GM19328 (cell line): ENCODE data around the gene THSD8.

Experiments used
- ATAC-seq: cut with Tn5 transposase; IDR thresholded peaks from one replicate; pipeline ENCODE4 v1.9.1; 2021; ENCODE audit warnings: mild to moderate bottlenecking, moderate library complexity; ENCODE audit not compliant: unreplicated experiment

Gene THSD8

GRCh38 chr19:12801466-12802266, at the start of gene THSD8, which contains the start of gene PRDX2:
THSD8 (plus strand) TSS chr19:12802069; CDS start chr19:12802072, 3 bp downstream.
PRDX2 (minus strand) TSS chr19:12801800; CDS start chr19:12801261, 539 bp downstream.
- no peak for ATAC-seq

- ATAC-seq: no peak
Measured at GRCh38 chr19:12754465-12755196, 47.2 kb upstream of the THSD8 start.

- no peak for ATAC-seq
Measured at GRCh38 chr19:12756150-12756883, 45.6 kb upstream of the THSD8 start.

- no peak for ATAC-seq
Measured at GRCh38 chr19:12757544-12758274, 44.2 kb upstream of the THSD8 start.

- no peak for ATAC-seq
Measured at GRCh38 chr19:12759686-12760085, 42.2 kb upstream of the THSD8 start.

- ATAC-seq: no peak
Measured at GRCh38 chr19:12763100-12763499, 38.8 kb upstream of the THSD8 start.

- no peak for ATAC-seq
Measured at GRCh38 chr19:12764698-12765097, 37.2 kb upstream of the THSD8 start.

- no peak for ATAC-seq
Measured at GRCh38 chr19:12766051-12766521, 35.8 kb upstream of the THSD8 start.

- ATAC-seq: no peak
Measured at GRCh38 chr19:12767150-12767549, 34.7 kb upstream of the THSD8 start.

GRCh38 chr19:12767666-12768065, 34.2 kb upstream of the THSD8 start:
- no peak for ATAC-seq

- ATAC-seq: no peak
Measured at GRCh38 chr19:12769689-12770088, 32.2 kb upstream of the THSD8 start.

- ATAC-seq: no peak
Measured at GRCh38 chr19:12770922-12771321, 30.9 kb upstream of the THSD8 start.

GRCh38 chr19:12772323-12772722, 29.5 kb upstream of the THSD8 start:
- ATAC-seq: no peak

- no peak for ATAC-seq
Measured at GRCh38 chr19:12773571-12773970, 28.3 kb upstream of the THSD8 start.

GRCh38 chr19:12774588-12775555, 27.0 kb upstream of the THSD8 start, which contains the start of gene HOOK2:
HOOK2 (minus strand) TSS chr19:12775552; CDS start chr19:12775449, 103 bp downstream.
- ATAC-seq: no peak

GRCh38 chr19:12777217-12778016, 24.5 kb upstream of the THSD8 start:
- no peak for ATAC-seq

- ATAC-seq: no peak
Measured at GRCh38 chr19:12778017-12778904, 23.6 kb upstream of the THSD8 start.

GRCh38 chr19:12778905-12779161, 23.0 kb upstream of the THSD8 start:
- ATAC-seq: no peak
